NCI-H2081 treated with DMSO at 0.1 percent for 48 hours (cell line): ENCODE measurements around the gene SAYSD1.

Source experiments
- DNase-seq: peaks from one replicate; lab custom pipeline; 2025; lab: John Stamatoyannopoulos, UW

Gene SAYSD1

GRCh38 chr6:39079197-39080125 is 35.5 kb downstream of the SAYSD1 start:
- DNase-seq = no peak

- DNase-seq = no peak
Observed at GRCh38 chr6:39078695-39079094, 36.3 kb downstream of the SAYSD1 start.

GRCh38 chr6:39077882-39078594 is 36.9 kb downstream of the SAYSD1 start:
- DNase-seq = no peak

- no peak for DNase-seq
Observed at GRCh38 chr6:39076623-39077535, 38.1 kb downstream of the SAYSD1 start.

GRCh38 chr6:39075807-39076622 is 39.0 kb downstream of the SAYSD1 start:
- no peak for DNase-seq

GRCh38 chr6:39075010-39075686 is 39.8 kb downstream of the SAYSD1 start:
- DNase-seq = no peak

- no peak for DNase-seq
Observed at GRCh38 chr6:39074486-39074885, 40.5 kb downstream of the SAYSD1 start.

- DNase-seq = no peak
Observed at GRCh38 chr6:39073471-39074355, 41.3 kb downstream of the SAYSD1 start.

GRCh38 chr6:39072830-39073229 is 42.2 kb downstream of the SAYSD1 start:
- no peak for DNase-seq

GRCh38 chr6:39068391-39068790 is 46.6 kb downstream of the SAYSD1 start:
- no peak for DNase-seq

- DNase-seq = no peak
Observed at GRCh38 chr6:39065561-39065960, 49.4 kb downstream of the SAYSD1 start.

- DNase-seq = no peak
Observed at GRCh38 chr6:39063526-39063925, 51.5 kb downstream of the SAYSD1 start.

GRCh38 chr6:39062014-39062740 is 52.8 kb downstream of the SAYSD1 start:
- DNase-seq = no peak

- DNase-seq = no peak
Observed at GRCh38 chr6:39061588-39061987, 53.4 kb downstream of the SAYSD1 start.

- no peak for DNase-seq
Observed at GRCh38 chr6:39061182-39061581, 53.8 kb downstream of the SAYSD1 start.

- DNase-seq = no peak
Observed at GRCh38 chr6:39060467-39061160, 54.4 kb downstream of the SAYSD1 start.

GRCh38 chr6:39059496-39060310 is 55.3 kb downstream of the SAYSD1 start:
- DNase-seq = peak; percentile 44
